ENCODE data around the gene IFI27L1.

DNA sequence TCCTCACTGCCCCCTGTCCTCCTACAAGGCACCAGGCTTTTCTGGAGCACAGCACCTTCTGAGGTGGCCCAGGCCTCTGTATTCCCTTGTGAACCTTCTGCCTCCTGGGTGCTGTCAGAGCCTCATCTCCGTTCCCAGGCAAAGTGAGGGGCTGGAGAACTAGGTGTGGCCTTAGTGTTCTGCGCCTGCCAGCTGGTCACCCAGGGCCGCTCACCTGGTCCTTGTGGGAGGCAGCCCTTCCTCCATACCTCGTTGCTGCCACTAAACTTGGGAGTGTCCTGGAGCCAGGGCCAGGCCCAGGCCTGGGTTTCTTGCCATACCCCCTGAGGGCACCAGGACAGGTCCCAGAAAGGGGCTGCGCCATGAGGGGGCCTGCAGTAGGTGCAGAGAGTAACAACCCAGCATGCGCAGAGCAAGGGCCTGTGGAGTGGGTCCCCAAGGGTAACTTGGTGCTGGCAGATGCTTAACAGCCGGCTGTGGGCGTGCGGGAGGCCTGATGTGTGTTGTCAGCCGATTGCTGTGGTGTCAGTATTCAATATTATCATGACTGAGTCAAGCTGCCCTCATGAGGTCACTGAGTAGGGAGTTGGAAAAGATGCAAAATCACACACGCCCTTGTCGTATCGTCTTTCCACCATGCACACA, 37.9 kb upstream of the IFI27L1 start:
- TF ChIP-seq POLR2A (IDR thresholded peaks at IDR 0.05; ENCODE audit: low read length) (no peak), GATA1 (IDR thresholded peaks at IDR 0.05; ENCODE audit: low read depth, low read length) (no peak)

Data from erythroblast (primary cell).